Measurements from ENCODE around the gene SNX7. TPM values are rescaled to one million over a fixed set of nuclear protein-coding genes. Genes with fewer than 3 reads are reported as not detected.

The SNX7 gene
- total and polyA plus RNA-seq, 2 donors (not counting 3 experiments of a cell fraction or from before 2014, with no cell fraction given): 22.4 to 37.9 TPM

DNA sequence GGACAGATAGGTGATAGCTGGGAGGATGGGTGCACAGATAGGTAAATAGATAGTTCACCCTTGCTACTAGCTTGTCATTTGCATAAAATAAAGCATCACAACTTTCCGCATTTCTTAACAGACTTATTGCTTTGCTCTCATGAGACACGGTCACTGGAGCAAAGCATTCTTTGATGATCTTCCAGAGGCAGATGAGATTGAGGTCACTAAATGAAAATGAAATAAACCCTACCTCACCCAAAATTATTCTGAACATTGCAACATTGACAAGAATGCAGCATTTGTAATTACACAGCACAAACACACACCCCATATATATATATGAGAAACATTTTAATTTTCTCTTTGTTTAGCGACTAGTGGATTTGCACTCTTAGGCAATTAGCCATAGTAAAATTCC, 107.6 kb downstream of the SNX7 start:
- H3K9me1 ChIP-seq (replicated peaks; ENCODE audit: control insufficient read depth, extremely low read depth, insufficient read depth, low read length): no peaks in the 10 kb centered on the region
- no peaks in the 10 kb centered on the region for H3K9me3 ChIP-seq (replicated peaks; ENCODE audit: control insufficient read depth, insufficient read depth, low read length)
- CTCF ChIA-PET: interaction anchor here (2.1 to 2.5 kb wide), 3 partner anchors 10 to 20 kb away, joined by 5 to 7 read pairs (median 5); no protein-coding TSS in a partner anchor
- POLR2A ChIA-PET: no interaction called here
- H3K36me3 ChIP-seq (ENCODE audit: control insufficient read depth in 2 of 2, extremely low read depth in 1 of 2, insufficient read depth in 2 of 2, low read length in 2 of 2): no peaks in the 10 kb centered on the region
- H3K79me2 ChIP-seq (ENCODE audit: control insufficient read depth, insufficient read depth, low read length): no peaks in the 10 kb centered on the region
- BruUV-seq (replicated peaks): no TSS peak
- no peaks in the 10 kb centered on the region for H3K4me1 ChIP-seq (ENCODE audit: control insufficient read depth, extremely low read depth, insufficient read depth, low read length)
- H3K27ac ChIP-seq (ENCODE audit: insufficient read depth, low read depth, low read length): no peak overlapping the region
- H4K20me1 ChIP-seq (replicated peaks; ENCODE audit: control insufficient read depth, extremely low read depth, insufficient read depth, low read length): no peaks in the 10 kb centered on the region
- FAIRE-seq (no peak), DNase-seq (ENCODE audit: low read depth, low spot score) (no peak)
- H3K4me2 ChIP-seq (ENCODE audit: insufficient read depth, low read length): no peak overlapping the region
- dilution Hi-C loops (cut with MboI; ENCODE audit: extremely low pct_ligation_motif_present, low sequenced_read_pairs): no loop called here
- H3K4me3 ChIP-seq (replicated peaks in 1 of 3; ENCODE audit: insufficient read depth in 1 of 3, low read depth in 1 of 3, low read length in 3 of 3): no peak overlapping the region
- H3K27me3 ChIP-seq (ENCODE audit: control insufficient read depth in 2 of 2, insufficient read depth in 2 of 2, low read length in 2 of 2): no peaks in the 10 kb centered on the region
- TF ChIP-seq MYC (IDR thresholded peaks at IDR 0.05; ENCODE audit: low read depth, low read length) (no peak), POLR2A (IDR thresholded peaks at IDR 0.05; ENCODE audit: low read depth, low read length) (no peak), JUN (IDR thresholded peaks at IDR 0.05; ENCODE audit: borderline replicate concordance, insufficient read depth, insufficient read length, low read depth) (no peak), EZH2 (IDR thresholded peaks at IDR 0.05; ENCODE audit: borderline replicate concordance, low read depth, low read length, severe bottlenecking) (no peak), FOS (IDR thresholded peaks at IDR 0.05; ENCODE audit: borderline replicate concordance, insufficient read depth, low read length) (no peak), POLR2AphosphoS5 (IDR thresholded peaks at IDR 0.05; ENCODE audit: insufficient read depth, low read depth, low read length) (no peak), GATA2 (IDR thresholded peaks at IDR 0.05; ENCODE audit: insufficient read depth, insufficient read length, low read depth, low read length) (no peak), MAX (IDR thresholded peaks at IDR 0.05; ENCODE audit: insufficient read depth, insufficient read length) (no peak)
- TF ChIP-seq, protein P1, sequence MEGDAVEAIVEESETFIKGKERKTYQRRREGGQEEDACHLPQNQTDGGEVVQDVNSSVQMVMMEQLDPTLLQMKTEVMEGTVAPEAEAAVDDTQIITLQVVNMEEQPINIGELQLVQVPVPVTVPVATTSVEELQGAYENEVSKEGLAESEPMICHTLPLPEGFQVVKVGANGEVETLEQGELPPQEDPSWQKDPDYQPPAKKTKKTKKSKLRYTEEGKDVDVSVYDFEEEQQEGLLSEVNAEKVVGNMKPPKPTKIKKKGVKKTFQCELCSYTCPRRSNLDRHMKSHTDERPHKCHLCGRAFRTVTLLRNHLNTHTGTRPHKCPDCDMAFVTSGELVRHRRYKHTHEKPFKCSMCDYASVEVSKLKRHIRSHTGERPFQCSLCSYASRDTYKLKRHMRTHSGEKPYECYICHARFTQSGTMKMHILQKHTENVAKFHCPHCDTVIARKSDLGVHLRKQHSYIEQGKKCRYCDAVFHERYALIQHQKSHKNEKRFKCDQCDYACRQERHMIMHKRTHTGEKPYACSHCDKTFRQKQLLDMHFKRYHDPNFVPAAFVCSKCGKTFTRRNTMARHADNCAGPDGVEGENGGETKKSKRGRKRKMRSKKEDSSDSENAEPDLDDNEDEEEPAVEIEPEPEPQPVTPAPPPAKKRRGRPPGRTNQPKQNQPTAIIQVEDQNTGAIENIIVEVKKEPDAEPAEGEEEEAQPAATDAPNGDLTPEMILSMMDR (IDR thresholded peaks at IDR 0.05; ENCODE audit: extremely low read depth in 1 of 2, insufficient read depth in 1 of 2, low read depth in 1 of 2, low read length in 2 of 2): no peak
- H2AFZ ChIP-seq (ENCODE audit: low read depth, low read length): no peak overlapping the region
- intact Hi-C loops (cut with micrococcal nuclease): no loop called here
- no peak overlapping the region for H3K9ac ChIP-seq (replicated peaks; ENCODE audit: extremely low read depth, insufficient read depth, low read length)
